Right lobe of liver (tissue), 6 donors: ENCODE data around the gene BICDL2. TPM values are rescaled to one million over a fixed set of nuclear protein-coding genes. Genes with fewer than 3 reads are reported as not detected.

Experiments used
- ATAC-seq, 4 donors: fragments of 200-7000 bp; cut with Tn5 transposase; one replicate each; pipeline ENCODE4 v1.9.1; 2020; ENCODE audit warnings: mild to moderate bottlenecking in 4 of 4, moderate library complexity in 4 of 4
- DNase-seq, 3 donors: peaks; one replicate each; pipeline ENCODE4 v3.0.0-alpha.2; 2020
- H3K27ac ChIP-seq, 3 donors: fragments of 200-600 bp; one replicate each; pipeline ENCODE4 v1.8.0; 2022
- H3K27me3 ChIP-seq, 2 donors: fragments of 200-600 bp; one replicate each; pipeline ENCODE4 v1.8.0; 2022
- H3K36me3 ChIP-seq, 4 donors: fragments of 200-600 bp; sonication (generic) in 1 of 4; one replicate each; pipeline versions ENCODE4 v1.5.1 to v1.8.0; 2017 to 2022; ENCODE audit warnings: control low read depth in 1 of 4
- H3K4me1 ChIP-seq, 4 donors: fragments of 200-600 bp; sonication (generic) in 1 of 4; one replicate each; pipeline versions ENCODE4 v1.5.1 to v1.8.0; 2017 to 2022; ENCODE audit warnings: control low read depth in 1 of 4
- H3K4me3 ChIP-seq, 3 donors: fragments of 200-600 bp; one replicate each; pipeline ENCODE4 v1.8.0; 2022
- H3K9me3 ChIP-seq, 4 donors: fragments of 200-600 bp; sonication (generic) in 1 of 4; one replicate each; pipeline versions ENCODE4 v1.5.1 to v1.8.0; 2017 to 2022; ENCODE audit warnings: control low read depth in 1 of 4
- POLR2A ChIP-seq: fragments of 450-650 bp; IDR thresholded peaks from one replicate; pipeline ENCODE4 v1.6.1; 2017; ENCODE audit warnings: antibody characterized with exemption, mild to moderate bottlenecking
- WGBS: methylation state at CpG from one replicate; pipeline ENCODE4 v1.1.6; 2018; ENCODE audit warnings: low coverage, low lambda C conversion rate; ENCODE audit not compliant: insufficient coverage; ENCODE audit errors: missing lambda C conversion rate; 5-methylcytosine and 5-hydroxymethylcytosine counted together
- intact Hi-C, 2 donors: fragments of 100-400 bp; cut with DNase I; formaldehyde crosslinking; loops; one replicate each; pipeline versions ENCODE4 v1.11.2 to v1.14.1; 2022
- total RNA-seq, 6 experiments: library from RNA; depleted of rRNA in 2 of 6; stranded (reverse); fragments of >200 nt in 2 of 6; fragmentation: NEBNext Ultra II Directional in 3 of 6; extraction: Animal tissue kit (Norgen Biotek cat#: 25700) in 3 of 6; gene quantifications; one replicate each; pipeline versions ENCODE4 v1.1.0 to v1.2.4, GENCODE V29; 2016 to 2023
- TF ChIP-seq, protein P1 (sequence below), 4 donors: fragments of 200-600 bp in 3 of 4; fragments of 450-650 bp in 1 of 4; IDR thresholded peaks; one replicate each; pipeline versions ENCODE4 v1.5.1 to v1.8.0; 2016 to 2022; ENCODE audit warnings: antibody characterized with exemption in 4 of 4, mild to moderate bottlenecking in 2 of 4
- donor health status: DM: no; HTN: yes; CAD: no.
- donor health status: DM: no; HTN: no; CAD: no.
- donor health status: DM: no; HTN: no; CAD: no.
- donor health status: DM: no; HTN: yes; CAD: no.
- donor health status: DM: no; HTN: yes; CAD: no.

Gene BICDL2
- total RNA-seq, 6 experiments from 2014 or later: 0.11 to 0.58 (median 0.48) TPM; not detected in 1

DNA sequence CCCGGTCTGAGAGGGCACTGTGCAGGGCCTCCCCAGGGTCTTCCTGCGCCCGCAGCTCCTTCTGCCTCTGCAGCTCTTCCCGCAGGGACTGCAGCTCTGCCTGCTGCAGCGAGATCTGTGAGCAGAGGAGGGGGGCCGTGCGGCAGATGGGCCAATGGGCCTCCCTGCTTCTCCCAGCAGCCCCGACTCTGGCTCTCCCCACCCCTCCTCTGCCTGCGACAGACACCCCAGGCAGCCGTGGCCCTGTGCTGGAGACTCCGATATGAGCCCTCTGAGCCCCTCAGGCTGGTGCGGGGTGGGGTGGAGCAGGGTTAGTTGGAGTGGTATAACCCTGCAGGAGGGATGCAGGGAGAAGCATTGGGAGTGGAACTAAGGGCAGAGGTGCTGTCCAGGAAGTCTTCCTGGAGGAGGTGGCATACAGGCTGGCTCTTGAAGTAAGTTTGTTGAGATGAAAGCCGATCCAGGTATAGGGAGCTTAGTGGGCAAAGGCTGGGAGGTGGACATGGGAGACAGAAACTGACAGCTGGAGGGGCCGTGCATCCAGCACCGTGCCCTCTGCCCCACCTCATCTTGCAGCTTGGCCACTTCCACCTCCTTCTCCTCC lies 7.9 kb downstream of the BICDL2 start:
- peaks cover 0 to 14% (median 2%) of the 10 kb centered on the region in 4 donors for H3K4me1 ChIP-seq
- no peaks in the 10 kb centered on the region for H3K27me3 ChIP-seq
- ATAC-seq: no peak
- H3K36me3 ChIP-seq: peaks cover 0 to 6% (median 0%) of the 10 kb centered on the region in 4 donors
- no peak for DNase-seq
- TF ChIP-seq POLR2A: no peak
- H3K9me3 ChIP-seq: no peaks in the 10 kb centered on the region
- H3K27ac ChIP-seq: no peak overlapping the region
- 20% methylated on average over 1 of the region's 15 CpGs for WGBS
- intact Hi-C loops: loop anchor here in 1 of 2 donors (2.0 kb wide), 1 partner anchor 26 kb away; no protein-coding TSS in a partner anchor
- H3K4me3 ChIP-seq: no peak overlapping the region

GRCh38 chr16:3027983-3028715 lies 8.6 kb downstream of the BICDL2 start:
- 5% methylated on average over 20 of the region's 58 CpGs for WGBS
- peak; percentile 91 to 92 (median 91) for DNase-seq
- H3K9me3 ChIP-seq: no peaks in the 10 kb centered on the region
- intact Hi-C loops: loop anchor here in 1 of 2 donors (2.0 kb wide), 1 partner anchor 25 kb away; no protein-coding TSS in a partner anchor
- peak overlapping the region in 1 of 3 donors; percentile 29 for H3K4me3 ChIP-seq
- no peak overlapping the region for H3K27ac ChIP-seq
- no peaks in the 10 kb centered on the region for H3K27me3 ChIP-seq
- peaks cover 0 to 6% (median 0%) of the 10 kb centered on the region in 4 donors for H3K36me3 ChIP-seq
- TF ChIP-seq, protein P1, sequence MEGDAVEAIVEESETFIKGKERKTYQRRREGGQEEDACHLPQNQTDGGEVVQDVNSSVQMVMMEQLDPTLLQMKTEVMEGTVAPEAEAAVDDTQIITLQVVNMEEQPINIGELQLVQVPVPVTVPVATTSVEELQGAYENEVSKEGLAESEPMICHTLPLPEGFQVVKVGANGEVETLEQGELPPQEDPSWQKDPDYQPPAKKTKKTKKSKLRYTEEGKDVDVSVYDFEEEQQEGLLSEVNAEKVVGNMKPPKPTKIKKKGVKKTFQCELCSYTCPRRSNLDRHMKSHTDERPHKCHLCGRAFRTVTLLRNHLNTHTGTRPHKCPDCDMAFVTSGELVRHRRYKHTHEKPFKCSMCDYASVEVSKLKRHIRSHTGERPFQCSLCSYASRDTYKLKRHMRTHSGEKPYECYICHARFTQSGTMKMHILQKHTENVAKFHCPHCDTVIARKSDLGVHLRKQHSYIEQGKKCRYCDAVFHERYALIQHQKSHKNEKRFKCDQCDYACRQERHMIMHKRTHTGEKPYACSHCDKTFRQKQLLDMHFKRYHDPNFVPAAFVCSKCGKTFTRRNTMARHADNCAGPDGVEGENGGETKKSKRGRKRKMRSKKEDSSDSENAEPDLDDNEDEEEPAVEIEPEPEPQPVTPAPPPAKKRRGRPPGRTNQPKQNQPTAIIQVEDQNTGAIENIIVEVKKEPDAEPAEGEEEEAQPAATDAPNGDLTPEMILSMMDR (IDR thresholded peaks at IDR 0.05): peak; percentile 73 to 86 (median 84)
- TF ChIP-seq POLR2A: peak; percentile 20
- peak; percentile 63 to 82 (median 78) for ATAC-seq
- H3K4me1 ChIP-seq: peaks cover 0 to 19% (median 5%) of the 10 kb centered on the region in 4 donors

- no peaks in the 10 kb centered on the region for H3K27me3 ChIP-seq
- WGBS: 98% methylated on average over 4 of the region's 8 CpGs
- DNase-seq: no peak
- intact Hi-C loops: no loop called here
- peaks cover 0 to 6% (median 0%) of the 10 kb centered on the region in 4 donors for H3K36me3 ChIP-seq
- ATAC-seq: no peak
- peaks cover 0 to 24% (median 6%) of the 10 kb centered on the region in 4 donors for H3K4me1 ChIP-seq
- no peak overlapping the region for H3K4me3 ChIP-seq
- H3K9me3 ChIP-seq: no peaks in the 10 kb centered on the region
- H3K27ac ChIP-seq: no peak overlapping the region
- no peak for TF ChIP-seq POLR2A
- TF ChIP-seq, protein P1 (IDR thresholded peaks at IDR 0.05): no peak
These were observed 9.3 kb downstream of the BICDL2 start for GRCh38 chr16:3027489-3027795.

GRCh38 chr16:3026609-3027488 lies 9.9 kb downstream of the BICDL2 start:
- no peak for TF ChIP-seq POLR2A
- TF ChIP-seq, protein P1 (IDR thresholded peaks at IDR 0.05): no peak

More at GRCh38 chr16:3026609-3027488, 9.9 kb downstream of the BICDL2 start:
- Histone ChIP-seq H3K4me3 (no peak overlapping the region), H3K4me1 (peaks cover 0 to 24% (median 8%) of the 10 kb centered on the region in 4 donors), H3K27ac (no peak overlapping the region), H3K27me3 (no peaks in the 10 kb centered on the region), H3K9me3 (no peaks in the 10 kb centered on the region), H3K36me3 (peaks cover 0 to 6% (median 0%) of the 10 kb centered on the region in 4 donors)
- WGBS: 90% methylated on average over 6 of the region's 24 CpGs
- no peak for DNase-seq
- intact Hi-C loops: no loop called here
- no peak for ATAC-seq
